GM23248 (cell line): ENCODE measurements around the gene PIGQ.

Experiments
- EZH2 ChIP-seq: fragments of 200-600 bp; sonication (generic); IDR thresholded peaks from 2 replicates; pipeline ENCODE4 v1.6.1; 2018; ENCODE audit warnings: antibody characterized with exemption, mild to moderate bottlenecking; ENCODE audit not compliant: insufficient read depth, poor library complexity, severe bottlenecking
- EZH2phosphoT487 ChIP-seq: fragments of 200-600 bp; sonication (generic); IDR thresholded peaks from 2 replicates; pipeline ENCODE4 v1.6.1; 2018; ENCODE audit warnings: antibody characterized with exemption, moderate library complexity, mild to moderate bottlenecking, low read depth; ENCODE audit not compliant: insufficient read depth

DNA sequence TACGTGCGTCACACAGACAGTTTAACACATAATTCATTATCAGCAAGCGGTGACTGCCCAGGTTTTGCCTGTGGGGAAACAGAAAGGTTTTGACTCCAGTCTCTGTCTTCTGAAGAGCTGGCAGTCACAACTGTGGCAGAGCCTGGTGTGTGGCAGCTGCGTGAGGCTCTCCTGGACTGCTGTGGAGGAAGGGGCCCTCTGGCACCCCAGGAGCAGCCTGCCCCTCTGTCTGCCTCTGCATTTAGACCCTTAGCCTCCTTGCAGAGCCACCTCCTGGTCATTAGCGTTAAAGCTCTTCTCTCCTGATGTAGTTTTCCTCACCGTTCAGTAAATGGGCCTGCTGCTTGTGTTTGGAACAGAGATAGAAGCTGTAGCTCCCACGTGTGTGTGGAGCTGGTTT is 31.0 kb downstream of the PIGQ start:
- TF ChIP-seq EZH2 (no peak), EZH2phosphoT487 (no peak)
